ENCODE measurements around the gene LCP2.

Gene LCP2

GRCh38 chr5:170314541-170315095 lies 17.0 kb upstream of the LCP2 start:
- DNase-seq = no peak

GRCh38 chr5:170313816-170314215 lies 16.2 kb upstream of the LCP2 start:
- no peak for DNase-seq

GRCh38 chr5:170313344-170313743 lies 15.8 kb upstream of the LCP2 start:
- no peak for DNase-seq

GRCh38 chr5:170312666-170313065 lies 15.1 kb upstream of the LCP2 start:
- DNase-seq = no peak

- DNase-seq = no peak
These were observed 14.7 kb upstream of the LCP2 start for GRCh38 chr5:170312301-170312595.

- no peak for DNase-seq
These were observed 14.1 kb upstream of the LCP2 start for GRCh38 chr5:170311511-170312300.

GRCh38 chr5:170310256-170310926 lies 12.8 kb upstream of the LCP2 start:
- DNase-seq = no peak

GRCh38 chr5:170308686-170309085 lies 11.1 kb upstream of the LCP2 start:
- DNase-seq = no peak

- DNase-seq = peak; percentile 91
These were observed 10.2 kb upstream of the LCP2 start for GRCh38 chr5:170307575-170308465.

GRCh38 chr5:170306381-170306831 lies 8.8 kb upstream of the LCP2 start:
- no peak for DNase-seq

GRCh38 chr5:170305646-170306025 lies 8.1 kb upstream of the LCP2 start:
- DNase-seq = no peak

GRCh38 chr5:170305016-170305645 lies 7.6 kb upstream of the LCP2 start:
- no peak for DNase-seq

- DNase-seq = no peak
These were observed 6.0 kb upstream of the LCP2 start for GRCh38 chr5:170303549-170303948.

GRCh38 chr5:170302653-170303501 lies 5.3 kb upstream of the LCP2 start:
- DNase-seq = no peak

- no peak for DNase-seq
These were observed 4.5 kb upstream of the LCP2 start for GRCh38 chr5:170301981-170302652.

- DNase-seq = no peak
These were observed 3.6 kb upstream of the LCP2 start for GRCh38 chr5:170301149-170301548.

GRCh38 chr5:170300361-170301013 lies 2.9 kb upstream of the LCP2 start:
- no peak for DNase-seq

GRCh38 chr5:170296935-170297588 lies 515 bp downstream of the LCP2 start:
- DNase-seq = no peak

- DNase-seq = no peak
These were observed 1.3 kb downstream of the LCP2 start for GRCh38 chr5:170296036-170296934.
